ENCODE measurements around the gene CZIB. TPM values are rescaled to one million over a fixed set of nuclear protein-coding genes. Genes with fewer than 3 reads are reported as not detected.

The CZIB gene
- total and polyA plus RNA-seq, 2 of the 8 experiments (the other 6 are each of a cell fraction or from before 2014, with no cell fraction given), result 46.5 to 48.0 TPM

- TF ChIP-seq NANOG (IDR thresholded peaks at IDR 0.05; ENCODE audit: insufficient read depth, low read depth, low read length, poor library complexity, severe bottlenecking) (no peak), RFX5 (IDR thresholded peaks at IDR 0.05; ENCODE audit: borderline replicate concordance, low read depth, low read length) (no peak), KDM4A (IDR thresholded peaks at IDR 0.05; ENCODE audit: low read depth, low read length, severe bottlenecking) (no peak), MAFK (IDR thresholded peaks at IDR 0.05; ENCODE audit: low read depth, low read length) (no peak), CTBP2 (IDR thresholded peaks at IDR 0.05; ENCODE audit: borderline replicate concordance, insufficient read depth, insufficient read length, low read length) (no peak)
Measured at GRCh38 chr1:53256511-53257453, 36.3 kb upstream of the CZIB start (continued).
